GM12875 (cell line): ENCODE measurements around the gene ELMO1.

ENCODE experiments used
- H3K4me3 ChIP-seq: one replicate; pipeline ENCODE4 v1.5.1; 2011; ENCODE audit warnings: low read depth, low read length, control low read depth
- CTCF ChIP-seq: IDR thresholded peaks from 2 replicates; pipeline ENCODE4 v1.5.1; 2011; ENCODE audit warnings: low read depth, mild to moderate bottlenecking, control low read depth, inconsistent platforms, low read length, moderate library complexity, borderline replicate concordance; ENCODE audit not compliant: insufficient read depth

The ELMO1 gene

GRCh38 chr7:37289781-37290180 is 158.9 kb downstream of the ELMO1 start:
- no peak overlapping the region for H3K4me3 ChIP-seq
- no peak for TF ChIP-seq CTCF

GRCh38 chr7:37289367-37289766 is 159.3 kb downstream of the ELMO1 start:
- no peak for TF ChIP-seq CTCF

GRCh38 chr7:37287131-37287855 is 161.4 kb downstream of the ELMO1 start:
- no peak overlapping the region for H3K4me3 ChIP-seq
- no peak for TF ChIP-seq CTCF

More at GRCh38 chr7:37289367-37289766, 159.3 kb downstream of the ELMO1 start:
- H3K4me3 ChIP-seq = no peak overlapping the region

GRCh38 chr7:37286454-37286832 is 162.2 kb downstream of the ELMO1 start:
- H3K4me3 ChIP-seq = no peak overlapping the region
- no peak for TF ChIP-seq CTCF

- no peak for TF ChIP-seq CTCF
- H3K4me3 ChIP-seq = no peak overlapping the region
Measured at GRCh38 chr7:37285706-37286453, 162.8 kb downstream of the ELMO1 start.

- peak; percentile 82 for TF ChIP-seq CTCF
- H3K4me3 ChIP-seq = no peak overlapping the region
Measured at GRCh38 chr7:37284805-37285231, 163.8 kb downstream of the ELMO1 start.

- TF ChIP-seq CTCF = no peak
- no peak overlapping the region for H3K4me3 ChIP-seq
Measured at GRCh38 chr7:37284285-37284684, 164.4 kb downstream of the ELMO1 start.
